ENCODE data around the gene TM9SF1.

The TM9SF1 gene

GRCh38 chr14:24195186-24196070 is at the start of gene TM9SF1:
Gene TM9SF1 (minus strand): TSS chr14:24195441. CDS start chr14:24195019, 422 bp downstream.
- peak; percentile 71 to 76 for DNase-seq

GRCh38 chr14:24243336-24243836 is 48.1 kb upstream of the TM9SF1 start:
- no peak for DNase-seq

GRCh38 chr14:24241829-24242443 is 46.7 kb upstream of the TM9SF1 start:
- peak; percentile 92 to 94 for DNase-seq

- DNase-seq = no peak
These were observed 45.1 kb upstream of the TM9SF1 start for GRCh38 chr14:24240110-24240918.

GRCh38 chr14:24238527-24239037 is 43.3 kb upstream of the TM9SF1 start:
- no peak for DNase-seq

- DNase-seq = no peak
These were observed 42.9 kb upstream of the TM9SF1 start for GRCh38 chr14:24238123-24238522.

- no peak for DNase-seq
These were observed 42.3 kb upstream of the TM9SF1 start for GRCh38 chr14:24237463-24237955.

- DNase-seq = no peak
These were observed 41.6 kb upstream of the TM9SF1 start for GRCh38 chr14:24236689-24237462.

- DNase-seq = no peak
These were observed 40.8 kb upstream of the TM9SF1 start for GRCh38 chr14:24235804-24236688.

GRCh38 chr14:24234095-24235005 is 39.1 kb upstream of the TM9SF1 start:
- DNase-seq = no peak

- no peak for DNase-seq
These were observed 38.3 kb upstream of the TM9SF1 start for GRCh38 chr14:24233538-24233866.

- DNase-seq = no peak
These were observed 37.6 kb upstream of the TM9SF1 start, which contains the start of gene GMPR2 for GRCh38 chr14:24232645-24233537. Gene GMPR2 (plus strand): TSS chr14:24232929. CDS start chr14:24233254, 325 bp downstream.

- DNase-seq = peak; percentile 87 to 88
These were observed 36.9 kb upstream of the TM9SF1 start, which contains the start of gene NEDD8 for GRCh38 chr14:24232121-24232644. Gene NEDD8 (minus strand): TSS chr14:24232367. CDS start chr14:24232267, 100 bp downstream.

- no peak for DNase-seq
These were observed 36.3 kb upstream of the TM9SF1 start for GRCh38 chr14:24231263-24232120.

GRCh38 chr14:24228902-24229301 is 33.7 kb upstream of the TM9SF1 start:
- no peak for DNase-seq

GRCh38 chr14:24226473-24226872 is 31.2 kb upstream of the TM9SF1 start:
- DNase-seq = no peak

- no peak for DNase-seq
These were observed 29.4 kb upstream of the TM9SF1 start for GRCh38 chr14:24224618-24225071.

Data from NCI-H1930 (cell line).